Epithelial cell of proximal tubule (primary cell): ENCODE data around the gene ATP2C2. TPM values are rescaled to one million over a fixed set of nuclear protein-coding genes. Genes with fewer than 3 reads are reported as not detected.

Experiments
- DNase-seq: peaks from one replicate; pipeline ENCODE4 v3.0.0-alpha.2; 2011; ENCODE audit warnings: low read depth
- H3K4me3 ChIP-seq: 2 replicates; pipeline ENCODE4 v1.5.1; 2011; ENCODE audit warnings: low read depth, mild to moderate bottlenecking, low read length
- CTCF ChIP-seq: conservative IDR thresholded peaks from 2 replicates; pipeline ENCODE4 v1.5.1; 2012; ENCODE audit warnings: low read depth, mild to moderate bottlenecking, low read length
- total RNA-seq: library from RNA; depleted of rRNA; stranded (reverse); fragments of >200 nt; gene quantifications from 2 replicates; pipeline ENCODE4 v1.2.3, GENCODE V29; 2015

The ATP2C2 gene
- total RNA-seq, 1 donor from 2014 or later = 6.3 TPM

GRCh38 chr16:84406006-84406963, 37.9 kb downstream of the ATP2C2 start:
- DNase-seq = no peak
- TF ChIP-seq CTCF = no peak
- H3K4me3 ChIP-seq = no peak overlapping the region

GRCh38 chr16:84407588-84408313, 39.4 kb downstream of the ATP2C2 start:
- TF ChIP-seq CTCF = no peak
- H3K4me3 ChIP-seq = no peak overlapping the region
- no peak for DNase-seq

- no peak for TF ChIP-seq CTCF
- no peak for DNase-seq
- H3K4me3 ChIP-seq = no peak overlapping the region
These were observed 40.0 kb downstream of the ATP2C2 start for GRCh38 chr16:84408314-84408690.

- H3K4me3 ChIP-seq = no peak overlapping the region
- no peak for DNase-seq
- no peak for TF ChIP-seq CTCF
These were observed 40.5 kb downstream of the ATP2C2 start for GRCh38 chr16:84408856-84409255.

GRCh38 chr16:84410361-84411138, 42.2 kb downstream of the ATP2C2 start:
- DNase-seq = no peak
- no peak for TF ChIP-seq CTCF
- no peak overlapping the region for H3K4me3 ChIP-seq

GRCh38 chr16:84411768-84412167, 43.4 kb downstream of the ATP2C2 start:
- no peak for TF ChIP-seq CTCF
- DNase-seq = no peak
- H3K4me3 ChIP-seq = no peak overlapping the region
